GM18517 (cell line): Measurements from ENCODE around the gene MALT1.

ENCODE experiments used
- ATAC-seq: cut with Tn5 transposase; IDR thresholded peaks from one replicate; pipeline ENCODE4 v1.9.1; 2021; ENCODE audit warnings: mild to moderate bottlenecking, moderate library complexity; ENCODE audit not compliant: unreplicated experiment

MALT1 gene

GRCh38 chr18:58687871-58688308 lies 16.6 kb downstream of the MALT1 start:
- peak; percentile 86 for ATAC-seq

GRCh38 chr18:58690259-58690658 lies 19.0 kb downstream of the MALT1 start:
- ATAC-seq: no peak

GRCh38 chr18:58691256-58691655 lies 20.0 kb downstream of the MALT1 start:
- no peak for ATAC-seq

- no peak for ATAC-seq
Observed at GRCh38 chr18:58692422-58693185, 21.3 kb downstream of the MALT1 start.

GRCh38 chr18:58694221-58694620 lies 23.0 kb downstream of the MALT1 start:
- no peak for ATAC-seq

GRCh38 chr18:58694720-58695468 lies 23.6 kb downstream of the MALT1 start:
- ATAC-seq: no peak

GRCh38 chr18:58695772-58696171 lies 24.5 kb downstream of the MALT1 start:
- ATAC-seq: no peak

- ATAC-seq: no peak
Observed at GRCh38 chr18:58697146-58697545, 25.9 kb downstream of the MALT1 start.

GRCh38 chr18:58698701-58699193 lies 27.5 kb downstream of the MALT1 start:
- ATAC-seq: no peak

GRCh38 chr18:58699551-58699950 lies 28.3 kb downstream of the MALT1 start:
- no peak for ATAC-seq

GRCh38 chr18:58700209-58700608 lies 28.9 kb downstream of the MALT1 start:
- no peak for ATAC-seq

- no peak for ATAC-seq
Observed at GRCh38 chr18:58712930-58713329, 41.7 kb downstream of the MALT1 start.

GRCh38 chr18:58714259-58714658 lies 43.0 kb downstream of the MALT1 start:
- ATAC-seq: no peak

- ATAC-seq: no peak
Observed at GRCh38 chr18:58714821-58715220, 43.6 kb downstream of the MALT1 start.

- no peak for ATAC-seq
Observed at GRCh38 chr18:58715540-58715939, 44.3 kb downstream of the MALT1 start.

GRCh38 chr18:58716060-58716756 lies 44.9 kb downstream of the MALT1 start:
- peak; percentile 62 for ATAC-seq

- ATAC-seq: no peak
Observed at GRCh38 chr18:58721566-58722239, 50.4 kb downstream of the MALT1 start.

- ATAC-seq: no peak
Observed at GRCh38 chr18:58723810-58724602, 52.7 kb downstream of the MALT1 start.

GRCh38 chr18:58726671-58727070 lies 55.4 kb downstream of the MALT1 start:
- ATAC-seq: no peak
